ENCODE measurements around the gene MMP24OS. TPM values are rescaled to one million over a fixed set of nuclear protein-coding genes. Genes with fewer than 3 reads are reported as not detected.

Gene MMP24OS
- total RNA-seq, 1 donor from 2014 or later = 42.4 TPM

GRCh38 chr20:35294293-35294685 is 16.4 kb upstream of the MMP24OS start:
- no peak for DNase-seq
- no peak for ATAC-seq (ENCODE audit: poor library complexity)
- intact Hi-C loops (cut with DNase I) = no loop called here

- intact Hi-C loops (cut with DNase I) = no loop called here
- no peak for ATAC-seq (ENCODE audit: poor library complexity)
- no peak for DNase-seq
Measured at GRCh38 chr20:35293303-35294292, 15.7 kb upstream of the MMP24OS start.

- DNase-seq (no peak), ATAC-seq (ENCODE audit: poor library complexity) (no peak)
- intact Hi-C loops (cut with DNase I) = no loop called here
Measured at GRCh38 chr20:35292504-35293285, 14.8 kb upstream of the MMP24OS start.

- intact Hi-C loops (cut with DNase I) = no loop called here
- no peak for DNase-seq
- no peak for ATAC-seq (ENCODE audit: poor library complexity)
Measured at GRCh38 chr20:35291654-35292503, 14.0 kb upstream of the MMP24OS start, which contains the start of gene FAM83C. Gene FAM83C, minus strand, starts transcription at chr20:35292425. Its CDS starts 121 bp downstream, at chr20:35292304.

GRCh38 chr20:35290887-35291417 is 13.0 kb upstream of the MMP24OS start:
- ATAC-seq (ENCODE audit: poor library complexity) (no peak), DNase-seq (no peak)
- intact Hi-C loops (cut with DNase I) = no loop called here

GRCh38 chr20:35290186-35290886 is 12.4 kb upstream of the MMP24OS start:
- intact Hi-C loops (cut with DNase I) = no loop called here
- no peak for DNase-seq
- no peak for ATAC-seq (ENCODE audit: poor library complexity)

GRCh38 chr20:35288325-35289060 is 10.6 kb upstream of the MMP24OS start:
- intact Hi-C loops (cut with DNase I) = no loop called here
- ATAC-seq (ENCODE audit: poor library complexity) (no peak), DNase-seq (no peak)

- DNase-seq (no peak), ATAC-seq (ENCODE audit: poor library complexity) (no peak)
- intact Hi-C loops (cut with DNase I) = no loop called here
Measured at GRCh38 chr20:35287509-35288324, 9.8 kb upstream of the MMP24OS start.

GRCh38 chr20:35286899-35287508 is 9.1 kb upstream of the MMP24OS start:
- intact Hi-C loops (cut with DNase I) = no loop called here
- ATAC-seq (ENCODE audit: poor library complexity) (no peak), DNase-seq (no peak)

GRCh38 chr20:35286077-35286898 is 8.4 kb upstream of the MMP24OS start:
- no peak for DNase-seq
- intact Hi-C loops (cut with DNase I) = no loop called here
- ATAC-seq (ENCODE audit: poor library complexity) = no peak

GRCh38 chr20:35285806-35286076 is 7.8 kb upstream of the MMP24OS start:
- intact Hi-C loops (cut with DNase I) = no loop called here
- DNase-seq (no peak), ATAC-seq (ENCODE audit: poor library complexity) (no peak)

GRCh38 chr20:35284992-35285805 is 7.3 kb upstream of the MMP24OS start:
- intact Hi-C loops (cut with DNase I) = no loop called here
- no peak for ATAC-seq (ENCODE audit: poor library complexity)
- no peak for DNase-seq

GRCh38 chr20:35284267-35284991 is 6.5 kb upstream of the MMP24OS start, which contains the start of gene EIF6:
Gene EIF6, minus strand, starts transcription at chr20:35284772. Its CDS starts 285 bp downstream, at chr20:35284487.
- intact Hi-C loops (cut with DNase I) = no loop called here
- peak; percentile 96 for ATAC-seq (ENCODE audit: poor library complexity)
- peak; percentile 90 for DNase-seq
